Endometrial microvascular endothelial cells (primary cell): ENCODE data around the gene OOSP4B. TPM values are rescaled to one million over a fixed set of nuclear protein-coding genes. Genes with fewer than 3 reads are reported as not detected.
"Not testable (repeated sequence)": the region's sequence is repeated elsewhere in the genome, so short reads cannot be mapped to it uniquely, and the experiment has no call there.

ENCODE experiments used
- in situ Hi-C: cut with HindIII; loops from 2 replicates; pipeline ENCODE4 v1.10.0; 2017; ENCODE audit warnings: low sequenced_read_pairs, low pct_unique_long_range_greater_than_20kb; ENCODE audit errors: inconsistent ontology term
- total RNA-seq: library from RNA; depleted of rRNA; stranded (reverse); fragments of >200 nt; gene quantifications from one replicate; pipeline ENCODE4 v1.2.3, GENCODE V29; 2015; ENCODE audit errors: inconsistent ontology term

The OOSP4B gene
- not detected for total RNA-seq

GRCh38 chr11:60016881-60017280 lies at the start of gene OOSP4B:
Gene OOSP4B (plus strand): TSS chr11:60017181.
- in situ Hi-C loops: no loop called here

DNA sequence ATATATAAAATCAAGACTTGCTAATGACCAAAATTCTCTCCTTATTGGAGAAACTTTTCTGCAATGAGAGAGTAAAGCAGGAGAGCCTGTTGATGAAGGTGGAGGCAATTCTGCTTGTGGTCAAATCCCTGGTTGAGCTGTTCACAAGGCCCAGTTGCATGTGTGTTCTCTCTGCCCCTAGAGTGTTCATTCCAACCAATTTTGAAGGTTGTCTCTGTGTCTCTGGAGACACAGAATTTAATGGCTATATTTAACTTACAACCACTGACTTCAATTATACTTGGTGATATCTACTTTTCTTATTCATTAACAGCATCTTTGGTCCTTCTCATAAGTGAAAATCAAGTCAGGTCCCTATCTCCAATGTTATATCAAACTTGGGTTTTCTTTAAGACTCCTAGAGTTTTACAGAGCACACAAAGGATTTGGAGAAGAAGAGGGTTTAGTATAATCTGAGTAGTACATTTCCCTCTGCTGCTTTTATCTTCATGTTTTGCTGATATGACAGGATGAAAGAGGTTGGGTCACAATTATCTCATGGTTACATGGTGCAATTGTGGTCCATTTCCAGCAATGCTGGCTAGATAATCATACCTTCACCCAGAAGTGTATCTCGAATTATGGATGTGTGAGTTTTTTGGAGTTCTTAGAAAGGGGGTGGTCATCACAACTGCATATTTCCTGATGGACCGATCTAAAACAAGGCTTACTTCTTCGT lies 49.1 kb upstream of the OOSP4B start:
- in situ Hi-C loops: no loop called here

DNA sequence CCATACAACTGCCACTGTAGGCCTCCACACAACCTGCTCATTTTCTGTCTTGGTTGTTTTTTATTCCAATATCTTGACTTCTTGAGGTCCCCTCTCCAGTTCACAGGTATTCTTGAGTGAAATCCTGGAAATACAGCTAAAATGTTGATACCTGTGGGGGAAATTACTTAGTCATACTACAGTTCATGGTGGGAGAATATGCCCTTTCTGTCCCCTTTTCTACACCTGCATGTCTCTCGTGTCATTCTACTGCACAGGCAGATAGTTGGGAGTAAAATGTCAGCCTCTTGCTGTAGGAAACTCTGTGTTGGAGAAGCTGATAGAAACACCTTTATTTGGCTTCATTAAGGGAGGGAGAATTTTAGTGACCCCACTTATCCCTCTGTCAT lies 48.6 kb upstream of the OOSP4B start:
- in situ Hi-C loops: no loop called here

DNA sequence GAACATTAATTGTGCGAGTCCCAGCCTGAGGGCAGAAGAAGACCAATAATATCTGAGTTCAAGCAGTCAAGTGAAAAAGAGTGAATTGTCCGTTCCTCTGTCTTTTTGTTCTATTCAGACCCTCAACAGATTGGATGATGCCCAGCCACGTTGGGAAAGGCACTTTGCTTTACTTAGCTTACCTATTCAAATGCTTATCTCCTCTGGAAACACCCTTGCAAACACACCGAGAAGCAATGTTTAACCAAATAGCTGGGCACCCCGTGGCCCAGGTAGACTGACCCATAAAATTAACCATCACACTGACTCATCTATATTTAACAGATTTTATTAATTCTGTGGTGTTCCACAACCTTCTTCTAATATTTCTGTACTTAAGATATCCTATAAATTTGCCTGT lies 43.9 kb upstream of the OOSP4B start:
- in situ Hi-C loops: no loop called here

DNA sequence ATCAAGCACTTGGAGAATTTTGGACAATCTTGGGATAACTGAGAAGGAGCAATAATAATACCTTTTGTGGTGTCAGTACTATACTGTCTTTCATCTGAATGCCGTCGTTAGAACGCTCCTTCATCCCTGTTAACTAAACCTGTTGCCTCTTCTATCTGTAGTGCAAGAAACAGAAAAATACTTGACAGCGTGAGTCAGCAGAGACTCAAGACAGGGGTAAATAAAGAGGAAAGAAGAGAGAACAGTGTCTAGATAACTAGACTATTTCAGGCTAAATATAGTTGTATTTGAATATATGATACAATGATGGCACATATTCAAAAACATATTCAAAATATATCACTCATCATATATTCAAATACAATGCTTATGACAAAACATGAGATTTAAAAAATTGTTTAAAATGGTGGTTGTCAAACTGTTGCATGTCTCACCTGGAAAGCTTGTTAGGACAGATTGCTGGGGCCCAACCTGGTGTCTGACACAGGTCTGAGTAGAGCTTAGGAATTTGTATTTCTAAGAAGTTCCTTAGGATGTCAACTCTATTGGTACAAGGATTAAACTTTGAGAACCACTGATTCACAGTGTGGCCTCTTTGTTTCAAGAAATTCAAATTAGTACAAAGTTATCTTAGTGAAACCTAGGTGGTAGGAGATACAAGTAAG lies 35.7 kb upstream of the OOSP4B start:
- in situ Hi-C loops: no loop called here

- in situ Hi-C loops: not testable (repeated sequence)
Measured at GRCh38 chr11:59982037-59982436, 34.9 kb upstream of the OOSP4B start.

DNA sequence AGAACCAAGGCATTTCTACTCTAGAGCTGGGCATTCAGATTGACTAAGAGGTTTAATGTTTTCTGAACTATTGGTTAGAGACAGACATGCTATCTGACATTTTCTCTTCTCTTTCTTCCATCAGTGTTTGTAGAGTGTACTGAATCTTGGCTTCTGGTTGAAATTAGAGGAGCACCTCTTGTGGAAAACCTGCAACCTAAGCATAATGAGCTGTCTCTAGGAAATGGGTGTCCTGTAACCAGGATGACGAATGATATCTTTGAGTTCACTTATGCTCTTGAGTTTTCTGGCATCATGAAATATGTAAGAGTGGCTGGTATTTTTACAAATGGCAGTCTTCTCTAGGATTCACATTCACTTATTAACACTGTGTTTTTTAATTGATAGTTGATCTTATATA lies 33.8 kb upstream of the OOSP4B start:
- in situ Hi-C loops: no loop called here

DNA sequence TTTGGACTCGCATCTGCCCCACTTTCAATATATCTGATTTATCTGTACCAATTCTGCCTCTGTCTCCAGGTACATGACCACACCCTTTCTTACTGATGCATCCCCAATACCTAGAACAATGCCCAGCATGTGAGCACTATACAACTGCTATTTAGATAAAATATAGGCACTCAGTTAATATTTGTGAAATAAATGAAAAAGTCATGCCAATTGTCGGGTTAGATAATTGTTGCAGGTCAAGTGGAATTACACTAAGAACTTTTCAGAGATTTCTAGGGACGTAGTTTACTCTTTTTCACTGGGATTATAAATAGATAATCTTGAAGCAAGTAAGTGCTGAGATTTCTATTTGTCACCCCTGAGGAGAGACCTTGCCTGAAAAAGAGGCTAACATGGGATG lies 32.6 kb upstream of the OOSP4B start:
- in situ Hi-C loops: no loop called here

DNA sequence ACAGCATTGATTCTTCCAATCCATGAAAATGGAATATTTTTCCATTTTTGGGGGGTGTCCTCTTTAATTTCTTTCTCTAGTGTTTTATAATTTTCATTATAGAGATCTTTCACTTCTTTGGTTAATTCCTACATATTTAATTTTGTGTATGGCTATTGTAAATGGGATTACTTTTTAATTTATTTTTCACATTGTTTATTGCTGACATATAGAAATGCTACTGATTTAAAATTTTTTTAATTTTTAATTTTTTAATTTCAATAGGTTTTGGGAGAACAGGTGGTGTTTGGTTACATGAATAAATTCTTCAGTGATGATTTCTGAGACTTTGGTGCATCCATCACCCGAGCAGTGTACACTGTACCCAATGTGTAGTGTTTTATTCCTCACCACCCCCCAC lies 26.6 kb upstream of the OOSP4B start:
- in situ Hi-C loops: no loop called here

- in situ Hi-C loops: no loop called here
Measured at GRCh38 chr11:59992425-59992824, 24.6 kb upstream of the OOSP4B start.

- in situ Hi-C loops: no loop called here
Measured at GRCh38 chr11:59997800-59998199, 19.2 kb upstream of the OOSP4B start.

- in situ Hi-C loops: no loop called here
Measured at GRCh38 chr11:59999691-60000090, 17.3 kb upstream of the OOSP4B start.

GRCh38 chr11:60003729-60004128 lies 13.3 kb upstream of the OOSP4B start:
- in situ Hi-C loops: no loop called here

- in situ Hi-C loops: no loop called here
Measured at GRCh38 chr11:60005360-60005759, 11.6 kb upstream of the OOSP4B start.

DNA sequence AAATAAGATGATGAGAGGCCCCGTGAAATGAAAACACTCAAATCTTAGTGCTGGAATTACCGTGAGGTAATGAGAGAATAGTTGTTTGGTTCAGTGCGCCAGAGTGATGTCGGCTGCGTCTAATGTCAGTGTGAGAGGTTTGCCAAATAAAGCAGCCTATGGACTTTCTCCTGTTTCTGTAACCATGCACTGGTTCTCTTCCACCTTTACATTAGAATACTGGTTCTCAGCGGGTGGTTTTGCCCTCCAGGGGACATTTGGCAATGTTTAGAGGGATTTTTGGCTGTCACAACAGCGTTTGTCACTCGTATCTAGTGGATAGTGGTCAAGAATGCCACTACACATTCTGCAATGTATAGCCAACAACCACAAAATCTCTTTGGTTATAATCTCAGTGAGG lies 1.1 kb downstream of the OOSP4B start:
- in situ Hi-C loops: no loop called here

DNA sequence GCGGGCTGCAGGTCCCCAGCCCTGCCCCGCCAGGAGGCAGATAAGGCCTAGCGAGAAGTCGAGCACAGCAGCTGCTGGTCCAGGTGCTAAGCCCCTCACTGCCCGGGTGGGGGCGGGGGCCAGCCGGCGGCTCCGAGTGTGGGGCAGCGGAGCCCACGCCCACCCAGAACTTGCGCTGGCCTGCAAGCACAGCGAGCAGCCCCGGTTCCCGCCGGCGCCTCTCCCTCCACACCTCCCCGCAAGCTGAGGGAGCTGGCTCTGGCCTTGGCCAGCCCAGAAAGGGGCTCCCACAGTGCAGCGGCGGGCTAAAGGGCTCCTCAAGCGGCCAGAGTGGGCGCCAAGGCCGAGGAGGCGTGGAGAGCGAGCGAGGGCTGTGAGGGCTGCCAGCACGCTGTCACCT lies 3.4 kb downstream of the OOSP4B start:
- in situ Hi-C loops: not testable (repeated sequence)

- in situ Hi-C loops: no loop called here
Measured at GRCh38 chr11:60029015-60029632, 12.1 kb downstream of the OOSP4B start.

- in situ Hi-C loops: no loop called here
Measured at GRCh38 chr11:60040109-60040508, 23.1 kb downstream of the OOSP4B start, which contains the start of gene OOSP2. Gene OOSP2 (plus strand): TSS chr11:60040409. CDS start chr11:60040460, 51 bp downstream.

DNA sequence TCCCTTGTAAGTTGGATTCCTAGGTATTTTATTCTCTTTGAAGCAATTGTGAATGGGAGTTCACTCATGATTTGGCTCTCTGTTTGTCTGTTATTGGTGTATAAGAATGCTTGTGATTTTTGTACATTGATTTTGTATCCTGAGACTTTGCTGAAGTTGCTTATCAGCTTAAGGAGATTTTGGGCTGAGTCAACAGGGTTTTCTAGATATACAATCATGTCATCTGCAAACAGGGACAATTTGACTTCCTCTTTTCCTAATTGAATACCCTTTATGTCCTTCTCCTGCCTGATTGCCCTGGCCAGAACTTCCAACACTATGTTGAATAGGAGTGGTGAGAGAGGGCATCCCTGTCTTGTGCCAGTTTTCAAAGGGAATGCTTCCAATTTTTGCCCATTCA lies 33.4 kb downstream of the OOSP4B start:
- in situ Hi-C loops: not testable (repeated sequence)

DNA sequence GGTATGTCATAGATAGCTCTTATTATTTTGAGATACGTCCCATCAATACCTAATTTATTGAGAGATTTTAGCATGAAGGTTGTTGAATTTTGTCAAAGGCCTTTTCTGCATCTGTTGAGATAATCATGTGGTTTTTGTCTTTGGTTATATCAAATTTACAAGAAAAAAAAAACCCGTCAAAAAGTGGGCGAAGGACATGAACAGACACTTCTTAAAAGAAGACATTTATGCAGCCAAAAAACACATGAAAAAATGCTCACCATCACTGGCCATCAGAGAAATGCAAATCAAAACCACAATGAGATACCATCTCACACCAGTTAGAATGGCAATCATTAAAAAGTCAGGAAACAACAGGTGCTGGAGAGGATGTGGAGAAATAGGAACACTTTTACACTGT lies 33.9 kb downstream of the OOSP4B start:
- in situ Hi-C loops: not testable (repeated sequence)
